Lung (tissue), 12 donors: ENCODE measurements around the gene B4GALNT1. TPM values are rescaled to one million over a fixed set of nuclear protein-coding genes. Genes with fewer than 3 reads are reported as not detected.

Experiments used
- ATAC-seq: fragments of 200-7000 bp; cut with Tn5 transposase; one replicate; pipeline ENCODE4 v1.9.1; 2020; ENCODE audit warnings: moderate number of reproducible peaks; ENCODE audit not compliant: insufficient read depth, low FRiP score
- DNase-seq, 3 donors: peaks; one replicate each; pipeline ENCODE4 v3.0.0-alpha.2; 2013 to 2017
- H3K27ac ChIP-seq, 2 donors: one replicate each; pipeline ENCODE4 v1.5.1; 2013; ENCODE audit warnings: mild to moderate bottlenecking in 2 of 2, moderate library complexity in 2 of 2, control low read depth in 1 of 2, inconsistent platforms in 1 of 2, low read depth in 1 of 2, low read length in 1 of 2
- H3K27me3 ChIP-seq, 3 donors: one replicate each; pipeline ENCODE4 v1.5.1; 2013; ENCODE audit warnings: low read length in 2 of 3; ENCODE audit not compliant: control insufficient read depth in 3 of 3, insufficient read depth in 3 of 3
- H3K36me3 ChIP-seq, 4 donors: one replicate each; pipeline ENCODE4 v1.5.1; 2013; ENCODE audit warnings: low read length in 4 of 4, mild to moderate bottlenecking in 1 of 4, moderate library complexity in 1 of 4; ENCODE audit not compliant: control insufficient read depth in 4 of 4, insufficient read depth in 4 of 4
- H3K4me1 ChIP-seq, 5 donors: one replicate each; pipeline ENCODE4 v1.5.1; 2013; ENCODE audit warnings: low read length in 5 of 5, mild to moderate bottlenecking in 2 of 5, moderate library complexity in 1 of 5; ENCODE audit not compliant: control insufficient read depth in 5 of 5, insufficient read depth in 5 of 5
- H3K4me3 ChIP-seq: one replicate; pipeline ENCODE4 v1.5.1; 2013; ENCODE audit warnings: mild to moderate bottlenecking, control low read depth, moderate library complexity
- H3K9ac ChIP-seq, 2 donors: one replicate each; pipeline ENCODE4 v1.5.1; 2013; ENCODE audit warnings: low read length in 2 of 2, control low read depth in 1 of 2; ENCODE audit not compliant: insufficient read depth in 1 of 2
- H3K9me3 ChIP-seq, 4 donors: one replicate each; pipeline ENCODE4 v1.5.1; 2013; ENCODE audit warnings: low read length in 3 of 4, mild to moderate bottlenecking in 1 of 4, moderate library complexity in 1 of 4; ENCODE audit not compliant: control insufficient read depth in 4 of 4, insufficient read depth in 3 of 4
- CTCF ChIP-seq: IDR thresholded peaks from 2 replicates; pipeline ENCODE4 v1.5.1; 2012; ENCODE audit warnings: mild to moderate bottlenecking; ENCODE audit errors: control extremely low read depth, extremely low read depth
- WGBS, 2 donors: extraction: QIAGEN DNeasy Blood & Tissue Kit; methylation state at CpG; one replicate each; pipeline ENCODE4 v1.1.7; 2013; 5-methylcytosine and 5-hydroxymethylcytosine counted together
- polyA plus RNA-seq, 2 donors: library from polyadenylated mRNA; stranded (reverse); fragments of 200-250 nt; gene quantifications; one replicate each; pipeline ENCODE4 v1.2.1, GENCODE V29; 2013
- total RNA-seq, 2 donors: library from RNA; depleted of rRNA in 1 of 2; stranded (reverse); fragments of >200 nt in 1 of 2; gene quantifications; one replicate each; pipeline ENCODE4 v1.2.1, GENCODE V29; 2014 to 2021
- donor health status: control.
- donor health status: control.
- donor health status: Bipolar disorder and iron deficiency.
- donor health status: healthy.
- donor health status: DM: yes; HTN: yes; CAD: no.

B4GALNT1 gene
- total and polyA plus RNA-seq, 4 donors = 0.51 to 2.5 (median 0.73) TPM

DNA sequence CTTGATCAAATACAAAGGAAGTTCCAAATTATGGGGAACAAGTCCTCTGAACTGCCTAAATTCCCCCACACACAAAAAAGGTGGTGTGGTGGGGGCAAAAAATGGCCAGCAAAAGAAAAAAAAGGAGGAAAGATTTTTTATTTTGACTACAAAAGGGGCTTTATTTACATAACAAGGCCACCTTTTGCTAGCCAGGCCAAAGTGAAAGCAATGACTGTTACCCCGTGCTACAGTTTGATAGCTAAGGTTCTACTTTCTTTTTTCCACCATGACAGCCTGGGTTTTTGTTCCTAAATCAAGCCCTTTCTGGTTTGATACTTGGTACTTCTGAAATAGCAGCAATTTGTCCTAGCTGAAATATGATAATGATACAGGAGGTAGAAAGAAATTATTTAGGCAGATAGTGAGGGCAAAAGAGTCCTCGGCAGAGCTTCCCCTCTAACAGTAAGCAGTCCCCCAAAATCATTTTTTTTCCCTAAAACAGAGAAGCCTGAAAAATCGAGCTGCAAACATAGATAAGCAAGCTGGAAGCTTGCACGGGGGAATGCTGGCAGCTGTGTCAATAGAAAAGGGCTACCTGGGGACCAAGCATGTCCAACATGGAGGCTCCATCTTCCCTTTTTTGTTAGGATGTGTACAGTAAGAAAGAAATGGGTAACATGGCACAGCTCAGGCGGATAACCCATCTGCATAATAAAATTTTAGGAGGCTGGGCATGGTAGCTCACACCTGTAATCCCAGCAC is 8.9 kb upstream of the B4GALNT1 start:
- TF ChIP-seq CTCF = no peak
- peaks cover 0 to 16% (median 2%) of the 10 kb centered on the region in 3 donors for H3K27me3 ChIP-seq
- 56 to 63% methylated on average over 5 of the region's 5 CpGs for WGBS, 2 donors
- H3K27ac ChIP-seq = no peak overlapping the region
- H3K4me3 ChIP-seq = no peak overlapping the region
- H3K9ac ChIP-seq = no peak overlapping the region
- no peak for DNase-seq
- no peak for ATAC-seq
- H3K36me3 ChIP-seq = no peaks in the 10 kb centered on the region
- H3K9me3 ChIP-seq = no peaks in the 10 kb centered on the region
- no peaks in the 10 kb centered on the region for H3K4me1 ChIP-seq

DNA sequence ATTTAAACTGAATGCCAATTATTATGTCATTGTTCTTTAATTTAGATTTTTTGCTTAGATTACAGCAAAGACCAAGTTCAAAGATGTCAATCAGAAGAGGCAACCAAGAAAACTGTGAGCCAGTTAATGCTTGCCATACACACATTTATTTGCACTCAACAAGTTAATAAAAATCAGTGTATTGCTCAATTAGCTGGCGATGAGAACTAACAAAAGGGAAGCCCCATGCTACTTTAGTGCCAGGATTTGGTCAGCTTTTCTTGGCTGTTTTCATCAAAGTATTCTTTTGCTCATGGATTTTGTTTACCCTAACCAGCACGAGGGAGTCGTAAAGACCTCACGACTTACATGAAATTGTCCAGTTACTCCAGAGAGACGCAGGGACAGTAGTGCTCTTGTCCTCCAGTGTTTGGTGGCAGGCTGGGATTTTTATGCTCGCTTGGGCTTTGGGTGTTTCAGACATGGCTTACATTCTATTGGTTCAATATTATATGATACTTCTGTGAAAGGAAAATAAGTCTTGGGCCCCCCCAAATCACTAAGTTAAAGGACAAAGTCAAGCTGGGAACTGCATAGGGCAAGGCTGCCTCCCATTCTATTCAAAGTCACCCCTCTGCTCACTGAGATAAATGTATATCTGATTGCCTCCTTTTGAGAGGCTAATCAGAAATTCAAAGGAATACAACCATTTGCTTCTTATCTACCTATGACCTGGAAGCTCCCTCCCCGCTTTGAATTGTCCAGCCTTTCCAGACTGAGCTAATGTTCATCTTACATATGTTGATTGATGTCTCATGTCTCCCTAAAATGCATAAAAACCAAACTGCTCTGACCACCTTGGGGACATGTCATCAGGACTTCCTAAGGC is 7.4 kb upstream of the B4GALNT1 start:
- TF ChIP-seq CTCF = no peak
- H3K36me3 ChIP-seq = no peaks in the 10 kb centered on the region
- no peak overlapping the region for H3K9ac ChIP-seq
- H3K4me3 ChIP-seq = no peak overlapping the region
- no peaks in the 10 kb centered on the region for H3K9me3 ChIP-seq
- H3K27ac ChIP-seq = no peak overlapping the region
- H3K27me3 ChIP-seq = peaks cover 0 to 16% (median 2%) of the 10 kb centered on the region in 3 donors
- peak in 2 of 3 donors; percentile 55 to 69 for DNase-seq
- ATAC-seq = no peak
- H3K4me1 ChIP-seq = no peaks in the 10 kb centered on the region
- WGBS, 2 donors = 64 to 67% methylated on average over 7 of the region's 7 CpGs

GRCh38 chr12:57638096-57638495 is 5.1 kb upstream of the B4GALNT1 start:
- no peak for ATAC-seq
- no peak for DNase-seq
- Histone ChIP-seq H3K9me3 (no peaks in the 10 kb centered on the region), H3K27ac (no peak overlapping the region), H3K9ac (no peak overlapping the region), H3K4me1 (no peaks in the 10 kb centered on the region), H3K27me3 (peaks cover 0 to 28% (median 20%) of the 10 kb centered on the region in 3 donors), H3K36me3 (no peaks in the 10 kb centered on the region), H3K4me3 (no peak overlapping the region)
- WGBS, 2 donors = 92 to 95% methylated on average over 3 of the region's 3 CpGs
- no peak for TF ChIP-seq CTCF
